ENCODE measurements around the gene STK32B.
A peak's percentile ranks its signal among the peaks of the same experiment; 100 is the strongest.

STK32B gene

GRCh38 chr4:5510504-5510903 is 459.2 kb downstream of the STK32B start:
- no peak for DNase-seq

- no peak for DNase-seq
Measured at GRCh38 chr4:5511791-5512190, 460.5 kb downstream of the STK32B start.

GRCh38 chr4:5515646-5516045 is 464.4 kb downstream of the STK32B start:
- no peak for DNase-seq

- DNase-seq = no peak
Measured at GRCh38 chr4:5517372-5517771, 466.1 kb downstream of the STK32B start.

DNA sequence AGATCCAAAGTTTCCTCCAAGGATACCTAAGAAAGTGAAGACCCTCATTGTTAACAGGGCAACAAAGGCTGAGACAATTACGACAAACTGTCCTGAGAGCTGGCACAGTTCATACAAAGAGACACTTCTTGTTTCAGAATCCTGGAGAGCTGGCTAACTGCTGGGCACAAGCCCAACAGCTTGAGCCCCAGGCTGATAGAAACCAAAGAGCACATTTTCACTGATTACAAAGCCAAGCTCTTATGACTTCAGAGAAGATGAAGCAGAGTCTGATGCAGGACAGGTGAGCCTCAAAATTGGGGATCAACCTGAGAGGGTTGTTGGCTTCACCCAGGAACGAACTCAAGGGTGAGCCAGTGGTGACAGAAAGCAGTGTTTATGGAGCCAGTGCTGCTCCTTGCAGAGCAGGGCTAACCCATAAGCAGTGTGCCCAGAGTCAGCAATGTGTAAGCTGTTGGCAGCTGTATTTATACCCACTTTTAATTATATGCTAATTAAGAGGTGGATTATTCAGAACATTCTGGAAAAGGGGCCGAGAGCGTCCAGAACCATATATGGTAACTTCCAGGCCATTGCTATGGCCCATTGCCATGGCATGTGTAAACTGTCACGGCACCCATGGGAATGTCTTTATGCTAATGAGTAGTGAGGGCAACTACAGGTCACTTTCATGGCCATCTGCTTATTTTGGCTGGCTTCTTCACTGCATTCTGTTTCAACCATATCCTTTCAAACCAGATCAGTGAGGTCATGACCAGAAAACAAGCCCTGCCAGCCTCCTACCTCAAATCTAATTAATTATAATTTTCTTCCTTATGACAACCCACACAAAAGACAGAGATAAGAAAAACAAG is 473.4 kb downstream of the STK32B start:
- peak in 4 of 56 donors; percentile 1 to 23 (median 22) for DNase-seq

DNA sequence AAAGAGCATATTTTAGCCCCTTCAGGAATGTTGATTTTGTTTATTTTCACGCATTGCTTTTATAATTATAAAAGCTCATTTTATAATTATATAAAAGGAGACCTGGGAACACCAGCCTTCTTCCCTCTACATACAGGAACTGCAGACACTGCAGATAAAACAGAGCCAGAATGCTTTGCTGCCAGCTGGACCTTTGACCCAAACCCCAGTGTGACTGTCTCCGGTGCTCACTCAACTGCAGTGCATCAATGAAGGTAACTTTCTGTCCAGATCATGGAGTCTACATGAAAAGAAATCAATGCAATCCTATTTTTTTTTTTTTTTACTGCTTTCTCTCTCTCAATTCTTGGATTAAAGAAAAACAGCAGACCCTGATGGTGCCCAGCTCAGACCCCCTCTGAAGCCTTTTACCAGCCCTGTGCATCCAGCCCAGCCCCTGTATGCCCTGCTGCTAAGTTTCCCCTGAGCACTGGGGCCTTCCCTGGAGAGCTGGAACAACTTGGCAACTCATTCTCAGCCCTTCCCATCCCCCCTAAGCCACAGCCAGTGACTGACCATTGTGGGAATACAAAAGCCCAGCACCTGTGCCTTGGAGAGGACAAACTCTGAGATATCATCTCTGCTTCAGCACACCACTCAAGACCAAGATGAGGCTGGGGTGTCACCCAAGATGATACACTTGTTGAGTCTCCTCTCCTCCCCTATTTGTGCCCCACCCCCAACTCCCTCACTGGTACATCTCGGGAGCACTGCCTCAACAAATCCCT is 475.0 kb downstream of the STK32B start:
- DNase-seq = no peak

DNA sequence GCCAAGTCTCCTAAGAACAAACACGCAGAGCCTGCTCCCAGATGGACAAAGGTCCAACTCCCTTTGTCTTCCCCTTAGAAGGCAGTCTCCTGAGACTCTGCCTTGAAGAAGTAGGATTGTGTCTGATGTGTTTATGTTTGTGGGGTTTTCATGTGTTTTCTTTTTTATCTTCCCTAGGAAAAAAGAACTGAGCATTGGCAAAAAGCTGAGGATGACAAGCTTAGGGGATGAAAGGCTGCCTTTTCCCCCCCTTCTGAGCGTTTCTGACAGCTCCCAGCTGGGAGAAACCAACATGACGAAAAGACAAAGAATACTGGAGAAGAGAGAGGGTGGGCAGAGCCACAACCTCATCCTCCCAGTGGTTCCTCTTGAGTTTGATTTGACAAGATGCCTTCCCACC is 475.9 kb downstream of the STK32B start:
- DNase-seq = no peak

- DNase-seq = no peak
Measured at GRCh38 chr4:5528031-5528436, 476.8 kb downstream of the STK32B start.

- no peak for DNase-seq
Measured at GRCh38 chr4:5532100-5532499, 480.8 kb downstream of the STK32B start.

GRCh38 chr4:5539584-5539983 is 488.3 kb downstream of the STK32B start:
- no peak for DNase-seq

- DNase-seq = no peak
Measured at GRCh38 chr4:5541169-5541568, 489.9 kb downstream of the STK32B start.

DNA sequence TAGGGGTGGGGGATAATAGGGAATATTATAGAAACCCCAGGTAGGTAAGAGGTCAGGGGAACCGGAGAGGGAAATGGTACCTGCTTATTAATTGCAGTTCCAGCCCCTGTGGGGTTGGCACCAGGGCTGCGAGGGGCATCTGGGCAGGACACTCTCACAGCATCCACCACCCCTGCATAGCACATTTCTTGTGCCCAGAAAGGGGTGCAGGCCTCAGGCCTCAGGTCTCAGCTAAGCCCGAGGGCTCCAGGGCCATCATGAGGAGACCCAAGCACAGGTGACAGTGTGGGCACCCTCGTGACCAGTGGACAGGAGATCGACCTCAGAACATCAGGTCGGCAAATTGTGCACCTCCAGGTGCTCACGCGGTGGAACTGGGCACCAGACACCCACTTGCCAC is 492.4 kb downstream of the STK32B start:
- DNase-seq = no peak

DNA sequence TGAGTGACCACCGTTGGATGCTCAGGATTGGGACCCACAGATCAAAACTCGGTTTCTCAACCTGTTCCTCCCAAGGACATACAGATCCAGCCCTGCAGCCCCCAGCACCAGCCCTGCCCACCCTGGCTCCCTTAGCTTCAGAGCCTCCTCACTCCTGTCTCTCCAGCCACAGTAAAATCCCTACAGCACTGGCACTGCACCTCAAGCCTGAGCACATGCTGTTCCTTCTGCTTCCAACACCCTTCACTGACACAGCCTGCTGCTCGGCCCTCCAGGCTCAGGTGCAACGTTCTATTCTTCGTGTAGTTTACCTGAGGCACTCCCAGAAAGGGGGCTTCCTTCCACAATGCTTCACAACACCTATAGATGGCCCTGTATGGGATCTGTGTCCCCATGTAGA is 493.5 kb downstream of the STK32B start:
- no peak for DNase-seq

DNA sequence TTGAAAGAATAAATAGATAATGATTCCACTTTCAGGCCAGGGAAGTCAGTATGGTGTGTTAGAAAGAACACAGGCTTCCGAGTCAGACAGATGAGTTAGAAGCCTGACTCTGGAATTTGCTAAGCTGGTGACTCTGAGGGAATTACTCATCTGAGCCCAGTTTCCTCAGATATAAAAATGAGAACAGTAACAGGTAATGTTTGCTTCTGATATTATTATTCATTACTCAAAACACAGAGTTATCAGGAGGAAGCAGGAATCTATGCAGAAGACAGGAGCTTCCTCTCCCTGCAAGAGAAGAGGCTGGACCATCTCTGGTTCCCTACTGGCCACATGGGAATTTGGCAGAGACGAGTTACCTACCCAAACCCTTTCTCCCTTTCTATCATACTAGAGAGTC is 494.0 kb downstream of the STK32B start:
- DNase-seq = no peak

- DNase-seq = no peak
Measured at GRCh38 chr4:5547651-5548249, 496.5 kb downstream of the STK32B start.
